AG04450 (cell line): ENCODE data around the gene ARHGAP15. TPM values are rescaled to one million over a fixed set of nuclear protein-coding genes. Genes with fewer than 3 reads are reported as not detected.

Experiments used
- CTCF ChIA-PET: fragments of 300-600, 350-600 bp; formaldehyde crosslinking; extraction: SDS; loops from one replicate; lab custom pipeline; 2022; ENCODE audit warnings: antibody characterized with exemption, inconsistent platforms; lab: Charles Lee
- POLR2A ChIA-PET: fragments of 350-600 bp; formaldehyde crosslinking; extraction: SDS; loops from one replicate; lab custom pipeline; 2021; ENCODE audit warnings: antibody characterized with exemption, inconsistent platforms; lab: Yijun Ruan, JAX
- DNase-seq: peaks from one replicate; pipeline ENCODE4 v3.0.0-alpha.2; 2011; ENCODE audit warnings: low read depth, low spot score
- H3K27ac ChIP-seq: one replicate; pipeline ENCODE4 v1.5.1; 2012; ENCODE audit warnings: low read depth, low read length, control low read depth
- H3K27me3 ChIP-seq: one replicate; pipeline ENCODE4 v1.6.0; 2012; ENCODE audit warnings: low read length; ENCODE audit not compliant: control insufficient read depth, insufficient read depth
- H3K4me3 ChIP-seq: 2 replicates; pipeline ENCODE4 v1.5.1; 2011; ENCODE audit warnings: mild to moderate bottlenecking, low read depth, low read length, control low read depth
- H3K9me3 ChIP-seq: 2 replicates; pipeline ENCODE4 v1.5.1; 2012; ENCODE audit warnings: low read length; ENCODE audit not compliant: control insufficient read depth, insufficient read depth
- CTCF ChIP-seq: IDR thresholded peaks from 2 replicates; pipeline ENCODE4 v1.5.1; 2011; ENCODE audit warnings: low read depth, low read length, control low read depth, inconsistent platforms
- polyA plus RNA-seq: library from polyadenylated mRNA; depleted of rRNA; stranded (reverse); fragments of >200 nt; gene quantifications from 2 replicates; pipeline ENCODE4 v1.2.3, GENCODE V29; 2011

Gene ARHGAP15
- polyA plus RNA-seq, 1 experiment = not detected

GRCh38 chr2:143246246-143246645 is 117.0 kb downstream of the ARHGAP15 start:
- no peak overlapping the region for H3K4me3 ChIP-seq
- ChIA-PET POLR2A (no interaction called here), CTCF (interaction anchor here (1.1 kb wide), 1 partner anchor 13 kb away, joined by 5 read pairs; no protein-coding TSS in a partner anchor)
- peaks cover 6% of the 10 kb centered on the region for H3K27me3 ChIP-seq
- TF ChIP-seq CTCF = no peak
- no peaks in the 10 kb centered on the region for H3K9me3 ChIP-seq
- DNase-seq = no peak
- no peak overlapping the region for H3K27ac ChIP-seq

GRCh38 chr2:143246815-143247744 is 117.9 kb downstream of the ARHGAP15 start:
- ChIA-PET POLR2A (no interaction called here), CTCF (interaction anchor here (1.0 to 1.9 kb wide), 3 partner anchors 11 to 13 kb away, joined by 4 to 7 read pairs (median 5); no protein-coding TSS in a partner anchor)
- no peak overlapping the region for H3K4me3 ChIP-seq
- no peak for TF ChIP-seq CTCF
- H3K9me3 ChIP-seq = no peaks in the 10 kb centered on the region
- no peak overlapping the region for H3K27ac ChIP-seq
- peaks cover 6% of the 10 kb centered on the region for H3K27me3 ChIP-seq
- no peak for DNase-seq

GRCh38 chr2:143248631-143249030 is 119.4 kb downstream of the ARHGAP15 start:
- ChIA-PET CTCF (interaction anchor here (1.9 to 2.5 kb wide), 2 partner anchors 9 to 214 kb away, joined by 7 to 8 read pairs; no protein-coding TSS in a partner anchor), POLR2A (no interaction called here)
- Histone ChIP-seq H3K4me3 (no peak overlapping the region), H3K9me3 (no peaks in the 10 kb centered on the region), H3K27ac (no peak overlapping the region), H3K27me3 (peaks cover 6% of the 10 kb centered on the region)
- no peak for DNase-seq
- TF ChIP-seq CTCF = no peak

- H3K27me3 ChIP-seq = no peaks in the 10 kb centered on the region
- no peaks in the 10 kb centered on the region for H3K9me3 ChIP-seq
- H3K27ac ChIP-seq = no peak overlapping the region
- ChIA-PET CTCF (interaction anchor here (2.7 kb wide), 1 partner anchor 7 kb away, joined by 15 read pairs; no protein-coding TSS in a partner anchor), POLR2A (no interaction called here)
- no peak for TF ChIP-seq CTCF
- DNase-seq = no peak
- no peak overlapping the region for H3K4me3 ChIP-seq
Measured at GRCh38 chr2:143251681-143252080, 122.5 kb downstream of the ARHGAP15 start.
